Upper lobe of left lung (tissue), 4 donors: Measurements from ENCODE around the gene ARNT2.

Experiments used
- EP300 ChIP-seq, 4 donors: sonication (generic); formaldehyde crosslinking; IDR thresholded peaks; one replicate each; pipeline ENCODE4 v1.5.1; 2017; ENCODE audit warnings: antibody characterized with exemption in 4 of 4, control low read depth in 2 of 4
- POLR2A ChIP-seq, 4 donors: fragments of 450-650 bp; IDR thresholded peaks; one replicate each; pipeline ENCODE4 v1.5.1; 2016 to 2017; ENCODE audit warnings: antibody characterized with exemption in 4 of 4, mild to moderate bottlenecking in 2 of 4
- TF ChIP-seq, protein P1 (sequence below), 6 experiments: fragments of 450-650 bp in 4 of 6; fragments of 200-600 bp in 2 of 6; sonication (generic) in 2 of 6; IDR thresholded peaks; one replicate each; pipeline ENCODE4 v1.5.1; 2016 to 2019; ENCODE audit warnings: antibody characterized with exemption in 6 of 6

DNA sequence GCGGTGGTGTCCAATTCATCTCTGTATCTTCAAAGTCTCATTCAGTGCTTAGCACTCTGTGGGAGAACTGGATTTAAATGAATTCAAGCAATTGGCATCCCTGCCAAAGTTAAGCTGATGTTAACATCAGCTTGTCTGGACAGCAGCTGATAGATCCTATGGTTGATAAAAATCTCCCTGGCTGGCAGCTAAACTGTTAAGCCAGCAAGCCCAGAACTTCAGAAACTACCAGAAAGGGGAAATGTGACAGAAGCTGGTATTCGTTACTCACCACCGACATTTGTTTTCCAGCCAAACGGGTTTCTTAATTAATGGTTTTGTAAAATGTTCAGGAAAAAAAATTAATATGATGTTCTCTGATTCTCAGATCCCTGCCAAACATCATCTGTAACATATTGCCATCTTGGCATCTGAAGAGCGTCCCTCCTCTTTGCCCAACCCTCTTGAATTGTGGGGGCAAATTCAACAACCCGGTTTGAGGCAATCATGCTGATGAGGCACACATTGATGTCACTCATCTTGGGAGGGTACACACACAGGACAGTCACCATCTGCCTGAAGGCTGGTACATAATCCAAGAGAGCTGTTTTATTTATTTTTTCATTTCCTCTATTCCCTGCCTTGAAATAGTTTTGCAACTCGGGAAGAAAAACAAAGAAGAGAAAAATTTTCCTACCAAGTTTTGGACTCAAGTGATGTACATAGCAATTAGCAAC lies 214.7 kb downstream of the ARNT2 start:
- TF ChIP-seq POLR2A (IDR thresholded peaks at IDR 0.05) (no peak), EP300 (IDR thresholded peaks at IDR 0.05) (no peak)
- TF ChIP-seq, protein P1, sequence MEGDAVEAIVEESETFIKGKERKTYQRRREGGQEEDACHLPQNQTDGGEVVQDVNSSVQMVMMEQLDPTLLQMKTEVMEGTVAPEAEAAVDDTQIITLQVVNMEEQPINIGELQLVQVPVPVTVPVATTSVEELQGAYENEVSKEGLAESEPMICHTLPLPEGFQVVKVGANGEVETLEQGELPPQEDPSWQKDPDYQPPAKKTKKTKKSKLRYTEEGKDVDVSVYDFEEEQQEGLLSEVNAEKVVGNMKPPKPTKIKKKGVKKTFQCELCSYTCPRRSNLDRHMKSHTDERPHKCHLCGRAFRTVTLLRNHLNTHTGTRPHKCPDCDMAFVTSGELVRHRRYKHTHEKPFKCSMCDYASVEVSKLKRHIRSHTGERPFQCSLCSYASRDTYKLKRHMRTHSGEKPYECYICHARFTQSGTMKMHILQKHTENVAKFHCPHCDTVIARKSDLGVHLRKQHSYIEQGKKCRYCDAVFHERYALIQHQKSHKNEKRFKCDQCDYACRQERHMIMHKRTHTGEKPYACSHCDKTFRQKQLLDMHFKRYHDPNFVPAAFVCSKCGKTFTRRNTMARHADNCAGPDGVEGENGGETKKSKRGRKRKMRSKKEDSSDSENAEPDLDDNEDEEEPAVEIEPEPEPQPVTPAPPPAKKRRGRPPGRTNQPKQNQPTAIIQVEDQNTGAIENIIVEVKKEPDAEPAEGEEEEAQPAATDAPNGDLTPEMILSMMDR (IDR thresholded peaks at IDR 0.05) = no peak
